Eye (tissue), 1 donor: Measurements from ENCODE around the gene ZMIZ1.

Source experiments
- DNase-seq: peaks from one replicate; pipeline ENCODE4 v3.0.0-alpha.2; 2015

The ZMIZ1 gene

DNA sequence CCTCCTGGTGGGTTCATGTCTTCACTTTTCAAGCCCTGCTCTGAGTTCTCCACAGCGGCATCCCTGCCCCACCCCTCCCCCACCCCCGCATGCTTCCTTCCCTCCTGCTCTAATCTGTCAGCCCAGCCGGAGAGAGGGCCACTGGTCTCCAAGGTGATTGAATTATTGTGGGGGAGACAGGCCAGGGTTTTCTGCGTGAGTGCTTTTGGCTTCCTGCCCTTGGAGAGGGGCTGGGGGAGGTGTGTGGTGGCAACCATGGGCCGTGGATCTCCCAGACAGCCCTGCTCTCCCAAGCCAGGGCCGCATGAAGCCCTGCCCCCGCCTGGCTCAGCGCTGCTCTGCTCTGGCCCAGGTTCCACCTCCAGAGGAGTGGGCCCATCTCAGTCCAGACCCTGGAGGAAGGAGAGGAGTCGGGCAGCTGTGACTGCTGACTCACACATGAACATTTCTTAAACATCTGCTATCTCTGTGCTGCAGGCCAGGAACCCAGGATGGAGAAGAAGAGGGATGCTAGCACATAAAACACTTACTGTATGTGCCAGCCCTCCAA lies 109.9 kb downstream of the ZMIZ1 start:
- DNase-seq, result peak; percentile 88

DNA sequence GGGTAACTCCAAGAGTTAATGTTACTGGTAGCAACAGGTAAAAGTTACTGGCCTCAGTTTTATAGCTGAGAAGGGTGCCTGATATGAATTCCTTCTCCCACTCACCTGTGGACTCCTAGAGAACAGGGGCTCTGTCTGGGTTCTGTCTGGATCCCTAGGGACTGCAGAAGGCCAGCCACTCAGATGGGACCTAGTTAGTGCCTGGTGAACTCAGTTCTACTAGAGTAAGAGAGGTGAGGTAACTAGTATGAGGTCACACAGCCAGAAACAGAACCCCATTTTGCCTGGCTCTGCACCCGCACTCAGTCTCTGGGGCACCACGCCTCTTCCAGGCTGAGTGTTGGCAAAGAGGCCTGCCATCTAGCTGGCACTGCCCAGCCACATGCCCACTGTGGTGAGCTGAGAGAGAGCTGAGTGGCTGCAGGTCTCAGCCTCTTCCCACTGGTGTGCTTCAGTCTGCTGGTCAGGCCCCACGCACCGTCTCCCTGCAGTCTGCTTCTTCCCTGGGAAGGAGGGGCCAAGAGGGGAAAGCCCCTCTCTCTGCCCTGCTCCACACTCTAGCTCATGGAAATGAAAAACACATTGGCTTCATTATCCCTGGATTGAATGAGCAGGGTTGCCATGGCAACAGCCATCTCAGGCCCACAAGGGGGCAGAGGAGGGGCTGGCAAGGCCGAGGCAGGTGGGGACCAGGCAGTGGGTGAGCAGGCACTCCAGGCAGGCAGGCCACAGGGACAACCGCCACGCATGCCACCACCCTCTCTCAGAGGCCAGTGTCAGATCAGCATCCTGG lies 110.6 kb downstream of the ZMIZ1 start:
- peak; percentile 96 for DNase-seq

DNA sequence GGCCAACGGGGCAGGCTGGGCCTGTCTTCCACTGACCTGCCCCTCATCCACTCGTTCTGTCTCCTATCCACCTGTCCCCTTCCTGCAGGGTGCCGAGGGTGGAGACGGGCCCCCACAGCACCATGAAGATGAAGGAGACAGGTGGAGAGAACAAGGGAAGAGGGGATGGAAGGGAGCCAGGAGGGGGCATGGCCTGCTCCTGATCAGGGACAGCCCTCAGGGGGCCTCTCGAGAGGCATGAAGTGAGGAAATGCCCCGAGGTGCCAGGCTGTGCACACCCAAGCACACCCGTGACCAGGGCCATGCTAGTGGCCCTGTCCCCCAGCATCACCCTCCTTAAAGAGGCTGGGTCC lies 111.2 kb downstream of the ZMIZ1 start:
- DNase-seq, result no peak

DNA sequence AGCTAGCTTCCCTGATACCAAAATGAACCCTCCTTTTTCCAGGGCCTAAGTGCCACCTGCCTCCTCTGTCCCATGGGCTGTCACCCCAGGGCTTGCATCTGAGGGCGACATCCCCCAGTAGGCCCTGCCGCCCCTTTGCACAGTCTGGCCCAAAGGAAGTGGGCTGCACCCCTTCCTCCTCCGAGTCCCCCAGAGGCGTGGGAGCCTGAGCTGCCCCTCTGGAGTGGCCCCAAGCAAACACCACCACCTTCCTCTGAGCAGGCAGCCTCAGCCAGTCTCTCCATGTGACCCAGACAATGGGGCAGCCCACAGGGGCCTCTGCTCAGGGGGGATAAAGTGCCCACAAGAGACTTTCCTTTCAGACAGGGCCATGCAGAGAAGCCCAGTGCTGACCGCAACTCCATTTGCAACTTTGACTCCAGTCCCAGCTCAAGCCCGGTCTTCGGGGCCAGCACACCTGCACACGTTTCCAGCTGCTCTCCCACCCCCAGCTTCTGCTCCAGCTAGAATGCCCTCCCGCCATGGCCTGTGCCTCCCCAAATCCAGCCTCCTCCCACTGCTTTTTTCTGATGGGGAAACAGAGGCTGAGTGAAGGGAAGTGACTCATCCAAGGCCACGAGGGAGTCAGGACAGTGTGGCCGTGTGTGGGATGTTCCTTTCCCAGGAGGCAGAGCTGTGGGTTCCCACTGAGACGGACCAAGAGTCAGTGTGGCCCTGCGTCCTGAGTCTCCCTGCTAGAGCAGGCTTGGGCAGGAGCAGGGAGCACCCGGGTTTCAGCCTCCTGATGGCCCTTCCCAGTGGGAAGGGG lies 111.9 kb downstream of the ZMIZ1 start:
- no peak for DNase-seq

DNA sequence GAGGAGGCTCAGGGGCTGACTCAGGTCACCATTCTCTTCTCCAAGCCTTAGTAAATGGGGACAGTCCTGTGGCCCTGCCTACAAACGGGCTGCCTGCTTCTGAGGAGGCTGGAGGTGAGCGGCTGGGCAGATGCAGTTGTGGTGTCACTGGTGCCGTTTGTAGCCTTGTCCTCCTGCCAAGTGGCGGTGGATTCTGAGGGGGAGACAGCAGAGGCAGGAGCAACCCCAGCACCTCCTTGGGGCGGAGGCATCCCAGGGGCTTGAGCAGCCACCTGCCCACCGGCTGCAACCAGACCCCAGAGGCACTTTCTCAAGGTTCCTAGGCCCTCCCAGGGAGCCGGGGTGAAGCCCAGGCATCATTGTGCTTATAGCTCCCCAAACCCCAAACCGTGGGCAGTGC lies 112.5 kb downstream of the ZMIZ1 start:
- no peak for DNase-seq

DNA sequence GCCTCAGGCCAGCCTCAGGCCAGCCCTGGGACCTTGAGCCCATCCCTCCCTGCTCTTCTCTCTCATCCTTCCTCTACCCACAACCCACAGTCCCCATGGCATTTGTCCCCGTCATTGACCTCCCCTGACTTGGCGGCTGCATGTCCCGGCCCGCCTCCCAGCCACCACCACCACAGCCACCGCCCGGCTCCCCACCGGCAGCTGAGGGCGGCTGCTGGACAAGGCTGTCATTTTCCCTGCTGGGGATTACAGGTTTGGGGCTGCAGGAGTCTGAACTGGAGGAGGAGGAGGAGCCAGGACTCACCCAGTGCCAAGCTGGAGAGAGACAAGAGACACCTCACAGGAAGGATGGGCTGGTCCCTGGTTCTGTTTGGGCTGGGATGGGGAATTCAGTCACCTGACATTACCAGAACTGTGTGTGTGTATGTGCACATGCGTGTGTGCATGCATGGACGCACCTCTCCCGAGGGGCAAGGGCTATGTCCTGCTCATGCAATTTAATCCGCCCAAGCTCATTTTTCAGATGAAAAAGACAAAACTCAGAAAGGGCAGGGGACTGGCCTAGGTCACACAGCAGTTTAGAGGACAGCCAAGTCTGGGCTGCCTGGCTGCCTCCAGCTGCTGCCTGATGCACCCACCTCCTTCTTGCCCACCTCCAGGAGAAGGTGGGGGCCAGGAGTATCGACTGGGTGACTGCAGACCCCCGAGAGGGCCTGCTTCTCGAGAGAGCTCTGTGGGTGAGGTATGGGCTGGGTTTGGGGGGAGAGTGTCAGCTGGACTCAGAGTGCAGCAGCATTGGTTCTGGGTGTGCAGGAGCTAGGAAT lies 113.1 kb downstream of the ZMIZ1 start:
- no peak for DNase-seq

DNA sequence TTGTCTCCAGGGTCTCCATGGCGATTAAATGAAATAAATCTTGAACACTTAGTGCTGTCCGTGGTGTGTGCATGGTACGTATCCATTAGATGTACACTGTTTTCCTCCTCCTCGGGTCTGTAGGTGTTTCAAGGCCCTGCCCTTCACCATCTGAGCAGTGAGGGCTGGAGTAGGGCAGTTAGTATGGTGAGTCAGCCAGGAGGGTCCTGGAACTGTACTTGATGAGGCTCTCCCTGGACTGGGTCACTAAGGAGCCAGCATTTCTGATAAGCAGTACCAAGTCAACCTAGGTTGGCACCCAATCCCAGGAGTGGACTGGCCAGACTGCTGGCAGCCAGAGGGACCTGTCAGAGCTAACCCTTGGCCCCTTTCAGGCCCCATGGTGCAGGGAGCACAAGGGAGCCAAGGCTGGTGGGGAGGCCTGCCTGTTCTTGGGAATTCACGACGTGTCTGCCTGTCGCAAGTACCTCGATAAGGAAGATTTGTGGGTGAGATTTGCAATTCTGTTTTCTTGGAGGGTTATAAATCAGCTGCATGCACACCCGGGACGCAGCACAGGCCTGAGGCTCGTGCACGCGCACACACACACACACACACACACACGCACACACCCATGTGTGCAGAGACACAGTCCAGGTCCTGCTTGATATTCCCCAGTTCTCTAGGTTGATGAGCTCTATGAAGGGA lies 114.2 kb downstream of the ZMIZ1 start:
- no peak for DNase-seq

DNA sequence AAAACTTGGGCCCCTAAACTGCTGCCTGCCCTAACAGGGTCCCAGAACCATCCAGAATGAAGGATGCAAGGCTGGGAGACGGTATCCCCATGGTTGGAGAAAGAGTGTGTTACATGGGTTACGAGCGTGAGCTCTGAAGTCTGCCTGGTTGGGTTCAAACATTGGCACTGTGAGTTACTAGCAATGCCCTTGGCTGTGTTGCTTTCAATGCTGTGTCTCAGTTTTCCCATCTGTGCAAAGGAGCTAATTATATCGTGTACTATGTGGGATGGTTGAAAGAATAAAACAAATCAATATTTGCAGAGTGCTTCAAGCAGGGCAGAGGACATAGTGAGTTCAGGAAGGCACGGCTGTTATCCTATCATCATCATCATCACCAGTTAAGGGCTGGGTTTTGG lies 114.7 kb downstream of the ZMIZ1 start:
- no peak for DNase-seq

DNA sequence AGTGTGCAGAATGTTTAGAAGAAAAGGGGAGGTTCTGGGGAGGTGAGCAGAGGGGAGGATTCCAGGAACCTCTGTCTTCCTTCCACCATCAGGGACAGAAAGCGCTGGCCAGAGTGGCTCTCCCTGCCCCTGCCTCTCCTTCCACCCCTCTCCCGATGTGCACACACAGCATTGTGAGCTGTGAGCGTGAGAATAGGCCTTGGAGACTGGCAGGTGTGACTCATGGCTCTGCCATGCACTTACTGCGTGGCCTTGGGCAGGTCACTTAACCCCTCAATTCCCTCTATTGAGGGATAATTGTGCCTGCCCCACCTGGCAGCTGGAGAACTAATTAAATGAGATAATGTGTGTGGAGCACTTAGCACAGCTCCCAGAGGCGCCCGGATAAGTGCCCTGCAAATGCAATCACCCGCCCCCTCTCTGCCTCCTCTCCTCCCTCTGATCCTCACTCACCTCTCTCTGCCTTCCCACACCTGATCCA lies 115.4 kb downstream of the ZMIZ1 start:
- DNase-seq, result no peak

DNA sequence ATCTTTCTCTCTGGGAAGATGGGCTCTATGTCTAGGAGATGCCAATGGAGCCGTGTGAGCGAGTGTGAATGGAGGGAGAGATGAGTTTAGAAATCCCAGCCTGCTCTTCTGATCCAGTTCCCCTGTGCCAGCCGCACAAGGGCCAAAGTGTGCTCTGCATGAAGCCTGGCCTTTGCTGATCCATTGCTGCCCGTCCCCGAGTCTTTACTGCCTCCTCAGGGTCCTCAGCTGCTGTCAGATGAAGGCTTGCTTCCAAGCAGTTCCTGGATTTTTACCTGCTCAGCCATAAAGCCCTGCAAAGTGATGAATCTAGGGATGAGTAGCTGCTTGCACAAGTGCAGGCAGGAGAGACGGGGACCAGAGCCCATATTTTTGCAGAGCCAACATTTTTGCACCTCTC lies 115.9 kb downstream of the ZMIZ1 start:
- DNase-seq, result no peak

DNA sequence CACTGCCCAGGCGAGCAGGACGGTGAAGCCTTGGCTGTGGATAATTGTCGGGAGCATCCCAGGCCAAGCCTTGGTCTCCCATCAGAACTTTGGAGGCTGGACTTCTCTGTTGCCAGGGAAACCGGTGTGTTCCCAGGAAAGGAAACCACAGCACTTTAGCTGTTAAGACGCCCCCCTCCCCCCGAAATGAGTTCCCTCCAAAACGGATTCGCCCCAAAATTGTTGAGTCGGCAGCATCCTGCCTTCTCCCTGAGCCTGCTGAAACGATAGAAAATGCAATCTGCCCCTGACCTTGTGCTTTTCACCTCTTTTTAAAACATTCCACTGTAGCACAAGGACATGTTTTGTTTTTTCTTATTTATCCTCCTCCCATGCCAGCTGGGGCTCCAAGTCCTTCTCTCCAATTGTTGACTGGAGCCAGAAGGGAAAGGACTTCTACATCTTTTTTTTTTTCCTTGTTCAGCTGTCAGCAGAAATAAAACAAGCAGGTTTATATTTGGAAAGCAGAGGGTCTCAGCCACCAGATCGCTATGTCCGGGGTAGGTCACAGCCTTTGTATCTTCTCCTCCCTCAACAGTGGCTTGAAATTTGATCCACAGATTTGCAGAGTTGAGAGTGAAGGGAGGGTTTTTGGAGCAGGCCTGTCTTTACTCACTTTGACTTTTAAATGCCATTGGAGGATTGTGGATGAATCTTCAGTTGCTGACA lies 116.5 kb downstream of the ZMIZ1 start:
- peak; percentile 63 for DNase-seq

DNA sequence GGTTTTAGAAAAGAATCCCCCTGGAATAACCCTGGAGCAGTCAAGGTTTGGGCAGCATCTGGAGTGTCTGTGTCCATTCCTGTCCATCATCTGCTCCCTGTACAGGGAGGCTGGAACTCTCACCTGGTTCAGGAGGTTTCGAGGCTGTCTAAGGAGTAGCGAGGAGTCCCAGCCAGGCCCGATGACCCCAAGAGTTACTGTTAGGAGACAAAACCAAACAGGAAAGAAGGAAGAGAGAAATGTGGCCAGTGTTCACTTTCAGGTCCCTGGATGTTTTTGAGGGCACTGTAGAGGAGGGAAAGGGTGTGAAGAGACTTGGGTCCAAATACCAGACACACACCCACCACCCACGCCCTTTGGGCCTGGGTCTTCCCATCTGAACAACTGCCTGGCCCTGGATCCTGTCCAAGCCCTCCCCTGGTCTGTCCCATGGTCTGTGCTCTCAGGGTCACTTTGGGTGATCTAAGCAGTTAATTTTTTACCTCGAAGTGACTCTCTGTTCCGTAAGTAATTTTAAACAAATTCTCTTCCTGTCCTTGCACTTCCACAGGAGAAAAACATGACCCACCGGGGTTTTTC lies 117.1 kb downstream of the ZMIZ1 start:
- no peak for DNase-seq

DNA sequence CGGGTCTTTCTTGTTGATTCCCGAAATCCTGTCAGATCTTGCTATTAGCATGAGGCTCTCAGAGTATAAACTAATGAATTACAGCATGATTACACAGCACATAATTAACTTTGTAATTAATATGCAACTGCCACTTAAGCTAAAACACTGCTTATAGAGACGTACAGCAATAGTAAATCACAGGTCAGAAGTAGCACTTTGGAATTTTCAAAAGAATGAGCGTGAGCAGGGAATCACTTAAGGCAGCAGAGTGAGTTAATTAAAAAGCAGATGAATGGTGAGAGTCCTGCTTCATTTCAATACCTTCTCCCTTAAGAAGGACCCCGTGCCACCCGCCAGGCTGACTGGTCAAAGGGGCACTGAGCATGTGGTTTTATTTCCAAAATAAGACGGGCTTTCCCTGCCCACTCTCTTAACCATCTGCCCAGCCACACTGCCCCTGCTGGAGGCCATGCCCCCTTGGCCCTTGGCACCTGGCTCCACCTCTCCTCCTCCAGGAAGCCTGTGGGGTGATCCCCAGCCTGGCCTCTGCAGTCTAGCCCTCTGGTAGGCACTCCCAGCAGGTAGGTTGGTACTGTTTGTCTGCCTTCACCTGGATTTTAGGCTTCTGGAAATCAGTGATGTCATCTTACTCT lies 117.8 kb downstream of the ZMIZ1 start:
- DNase-seq, result no peak

DNA sequence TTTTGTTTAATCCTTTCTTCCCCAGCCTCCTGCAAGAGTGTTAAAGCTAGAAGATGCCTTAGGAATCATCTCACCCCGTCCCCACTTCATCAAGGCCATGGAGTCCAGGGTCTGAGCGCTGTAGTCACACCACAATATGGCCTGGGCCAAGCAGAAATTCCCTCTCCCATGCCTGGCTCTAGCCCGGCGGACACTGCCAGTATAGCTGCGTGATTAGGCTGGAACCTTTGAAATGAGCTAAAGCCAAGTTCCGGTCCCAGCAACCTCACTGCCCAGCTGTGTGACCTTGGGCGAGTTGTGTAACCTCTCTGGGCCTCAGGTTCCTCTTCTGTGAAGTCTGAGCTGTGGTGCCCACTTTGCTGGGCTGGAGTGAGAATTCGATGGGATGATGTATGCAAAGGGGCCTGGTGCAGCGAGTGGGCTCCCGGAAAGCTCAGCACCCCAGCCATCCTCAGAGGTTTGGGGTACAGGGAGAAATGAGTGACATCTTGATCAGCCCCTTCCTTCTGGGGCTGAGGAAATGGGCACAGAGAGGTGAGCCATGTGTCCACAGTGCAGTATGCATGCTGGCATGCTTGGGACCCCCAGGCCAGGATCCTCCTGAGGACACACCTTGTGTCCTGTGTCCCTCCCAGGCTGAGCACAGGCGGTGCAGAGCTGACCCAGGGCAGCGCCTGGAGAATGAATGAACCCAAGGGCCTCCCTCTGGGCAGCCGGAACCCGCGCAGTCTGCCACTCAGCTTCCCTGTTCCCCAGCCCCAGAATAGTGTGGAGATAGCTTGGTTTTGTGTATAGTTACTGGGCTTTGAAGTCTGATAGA lies 118.6 kb downstream of the ZMIZ1 start:
- no peak for DNase-seq

DNA sequence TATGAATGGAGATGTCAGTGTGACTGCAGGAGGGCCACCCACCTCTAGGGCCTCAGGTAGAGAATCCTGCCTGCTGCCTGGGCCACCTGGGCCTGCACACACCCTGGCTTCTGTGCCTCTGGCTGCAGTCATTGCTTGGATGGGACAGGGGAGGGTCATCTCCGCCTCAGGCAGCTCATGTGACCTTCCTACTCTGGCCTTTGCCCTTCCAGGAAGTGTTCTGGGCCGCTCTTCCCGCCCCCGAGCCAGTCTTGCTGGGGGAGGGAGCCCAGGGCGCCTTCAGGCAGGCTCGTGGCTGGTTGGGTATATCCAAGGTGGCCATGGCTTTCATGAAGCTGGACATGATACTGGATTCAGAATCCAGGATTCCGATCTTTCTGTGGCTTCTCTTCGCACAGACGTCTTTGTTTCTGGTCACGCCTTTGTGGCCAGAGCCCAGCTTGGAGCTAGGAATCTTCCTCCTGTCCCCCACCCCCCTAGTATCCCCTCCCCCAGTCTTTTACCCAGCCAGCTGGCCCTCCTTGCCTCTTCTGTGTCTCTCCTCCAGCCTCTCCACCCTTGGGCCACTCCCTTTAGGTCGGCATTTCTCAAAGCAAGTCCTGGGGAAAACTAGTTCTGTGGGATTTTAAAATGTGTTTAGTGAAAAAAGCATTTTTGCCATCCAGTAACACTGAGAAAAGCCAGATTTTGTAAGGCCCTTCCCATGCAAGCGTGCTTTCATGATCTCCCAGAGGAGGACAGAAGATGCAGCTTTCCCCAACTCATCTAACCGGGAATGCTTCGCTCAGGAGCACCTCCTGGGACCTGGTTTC lies 119.6 kb downstream of the ZMIZ1 start:
- no peak for DNase-seq

DNA sequence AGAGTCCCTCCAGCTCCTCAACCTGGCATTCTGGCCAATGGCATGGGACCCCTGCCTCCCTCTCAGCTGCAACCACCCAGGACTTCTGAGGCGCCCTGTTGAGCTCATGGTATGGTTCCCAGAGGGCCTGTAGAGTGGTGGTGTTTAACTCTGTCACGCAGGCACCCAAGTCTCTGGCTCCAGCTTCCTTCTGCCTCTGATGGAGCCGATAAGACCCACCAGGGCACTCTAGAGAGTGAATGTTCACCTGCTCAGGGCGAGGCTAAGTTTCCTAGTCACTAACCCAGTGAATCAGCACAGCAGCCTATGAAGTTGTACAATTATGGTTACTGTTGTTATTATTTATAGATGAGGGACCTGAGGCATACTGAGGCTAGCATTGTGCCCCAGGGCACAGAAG lies 120.4 kb downstream of the ZMIZ1 start:
- no peak for DNase-seq

DNA sequence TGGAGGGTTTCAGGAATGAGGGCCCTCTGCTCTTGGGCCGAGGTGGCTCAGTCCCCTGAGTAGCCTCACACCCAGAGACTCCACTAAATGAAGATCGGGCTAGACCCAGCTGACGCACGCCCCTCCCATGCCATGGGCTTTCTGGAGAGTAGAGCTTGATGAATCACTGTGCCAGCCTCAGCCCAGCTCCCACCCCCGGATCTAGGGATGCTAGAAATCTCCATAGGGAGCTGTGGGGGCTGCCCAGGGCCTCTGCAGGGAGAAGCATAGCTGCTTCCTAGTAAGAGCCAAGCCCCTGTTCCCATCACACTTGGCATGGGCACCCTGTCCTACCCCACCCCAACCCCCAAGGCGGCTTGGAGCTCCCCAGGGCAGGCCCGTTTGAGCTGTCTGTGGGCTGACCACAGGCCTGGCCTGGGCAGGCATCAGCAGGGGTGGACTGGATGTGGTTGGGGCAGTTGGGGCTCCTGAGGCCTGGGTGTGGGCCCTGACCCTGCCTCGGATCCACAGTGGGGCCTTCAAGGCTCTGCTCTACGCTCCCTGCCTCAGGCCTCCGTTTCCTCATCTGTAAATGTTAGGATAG lies 121.2 kb downstream of the ZMIZ1 start:
- DNase-seq, result no peak

DNA sequence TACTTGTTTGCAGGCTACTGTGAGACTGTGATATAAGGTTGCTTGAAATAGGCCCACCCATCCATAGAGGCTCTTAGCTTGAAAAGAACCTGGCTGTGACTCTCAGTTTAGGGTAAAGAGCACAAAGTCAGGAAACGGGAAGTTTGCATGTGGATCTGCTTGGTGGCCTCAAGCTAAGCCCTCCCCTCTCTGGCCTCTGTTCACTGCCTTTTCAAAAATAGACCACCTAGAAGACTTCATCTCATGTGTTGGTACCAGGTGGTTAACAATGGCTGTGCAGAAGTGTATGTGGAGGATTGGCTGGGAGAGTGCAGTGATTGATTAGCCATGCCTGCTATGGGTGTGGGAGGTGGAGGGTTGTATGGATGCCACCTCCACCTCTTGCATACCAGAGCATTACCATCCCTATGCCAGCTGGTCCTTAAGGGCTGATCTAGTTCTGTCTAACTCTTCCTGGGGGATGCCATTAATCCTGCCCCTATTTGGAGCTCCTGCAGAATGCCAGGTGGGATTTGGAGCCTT lies 122.0 kb downstream of the ZMIZ1 start:
- DNase-seq, result no peak
